ENCODE results near the gene STIM2. TPM values are rescaled to one million over a fixed set of nuclear protein-coding genes. Genes with fewer than 3 reads are reported as not detected.
A peak's percentile ranks its signal among the peaks of the same experiment; 100 is the strongest.

Gene STIM2
- total and polyA plus RNA-seq, 2 donors (not counting 3 experiments of a cell fraction or from before 2014, with no cell fraction given): 21.0 to 21.2 TPM

- Histone ChIP-seq H3K36me3 (ENCODE audit: control insufficient read depth in 2 of 2, extremely low read depth in 1 of 2, insufficient read depth in 2 of 2, low read length in 2 of 2) (no peaks in the 10 kb centered on the region), H3K9me3 (replicated peaks; ENCODE audit: control insufficient read depth, insufficient read depth, low read length) (no peaks in the 10 kb centered on the region), H3K27me3 (ENCODE audit: control insufficient read depth in 2 of 2, insufficient read depth in 2 of 2, low read length in 2 of 2) (no peaks in the 10 kb centered on the region), H3K27ac (ENCODE audit: insufficient read depth, low read depth, low read length) (no peak overlapping the region), H3K79me2 (ENCODE audit: control insufficient read depth, insufficient read depth, low read length) (no peaks in the 10 kb centered on the region), H2AFZ (ENCODE audit: low read depth, low read length) (no peak overlapping the region), H3K9me1 (replicated peaks; ENCODE audit: control insufficient read depth, extremely low read depth, insufficient read depth, low read length) (no peaks in the 10 kb centered on the region), H3K4me2 (ENCODE audit: insufficient read depth, low read length) (no peak overlapping the region), H3K4me3 (replicated peaks in 1 of 3; ENCODE audit: insufficient read depth in 1 of 3, low read depth in 1 of 3, low read length in 3 of 3) (no peak overlapping the region), H3K4me1 (ENCODE audit: control insufficient read depth, extremely low read depth, insufficient read depth, low read length) (no peaks in the 10 kb centered on the region), H3K9ac (replicated peaks; ENCODE audit: extremely low read depth, insufficient read depth, low read length) (no peak overlapping the region), H4K20me1 (replicated peaks; ENCODE audit: control insufficient read depth, extremely low read depth, insufficient read depth, low read length) (no peaks in the 10 kb centered on the region)
- POLR2A ChIA-PET: no interaction called here
- no peak for FAIRE-seq
- no peak for DNase-seq (ENCODE audit: low read depth, low spot score)
- CTCF ChIA-PET: no interaction called here
- dilution Hi-C loops (cut with MboI; ENCODE audit: extremely low pct_ligation_motif_present, low sequenced_read_pairs): no loop called here
- BruUV-seq (replicated peaks): TSS peak; percentile 38
- intact Hi-C loops (cut with micrococcal nuclease): no loop called here
- no peak for TF ChIP-seq FOS (IDR thresholded peaks at IDR 0.05; ENCODE audit: borderline replicate concordance, insufficient read depth, low read length)
- no peak for TF ChIP-seq JUN (IDR thresholded peaks at IDR 0.05; ENCODE audit: borderline replicate concordance, insufficient read depth, insufficient read length, low read depth)
- no peak for TF ChIP-seq CTCF (IDR thresholded peaks at IDR 0.05; ENCODE audit: extremely low read depth in 1 of 2, insufficient read depth in 1 of 2, low read depth in 1 of 2, low read length in 2 of 2)
- no peak for TF ChIP-seq MAX (IDR thresholded peaks at IDR 0.05; ENCODE audit: insufficient read depth, insufficient read length)
- TF ChIP-seq POLR2AphosphoS5 (IDR thresholded peaks at IDR 0.05; ENCODE audit: insufficient read depth, low read depth, low read length): no peak
- TF ChIP-seq GATA2 (IDR thresholded peaks at IDR 0.05; ENCODE audit: insufficient read depth, insufficient read length, low read depth, low read length): no peak
- TF ChIP-seq EZH2 (IDR thresholded peaks at IDR 0.05; ENCODE audit: borderline replicate concordance, low read depth, low read length, severe bottlenecking): no peak
- no peak for TF ChIP-seq MYC (IDR thresholded peaks at IDR 0.05; ENCODE audit: low read depth, low read length)
- no peak for TF ChIP-seq POLR2A (IDR thresholded peaks at IDR 0.05; ENCODE audit: low read depth, low read length)
These were observed 162.3 kb downstream of the STIM2 start for GRCh38 chr4:27022963-27023362.

Measured in endothelial cell of umbilical vein (primary cell).